Stimulated activated effector memory CD8-positive, alpha-beta T cell treated with anti-CD3 and anti-CD28 coated beads, Interleukin-12 subunit alpha, Interleukin-12 subunit beta, amount 100 ng/mL, for 72 hours (primary cell): Measurements from ENCODE around the gene KLK10.
"Not testable (repeated sequence)": the region's sequence is repeated elsewhere in the genome, so short reads cannot be mapped to it uniquely, and the experiment has no call there.

Source experiments
- ATAC-seq: fragments of 150-1000 bp; cut with Tn5 transposase; 2 replicates; pipeline ENCODE4 v1.10.0; 2021
- DNase-seq, 2 donors: peaks; one replicate each; pipeline ENCODE4 v3.0.0; 2021 to 2022; ENCODE audit warnings: low spot score in 2 of 2
- H3K27ac Mint-ChIP-seq: one replicate; pipeline ENCODE4 v1.8.0; 2022; ENCODE audit warnings: mild to moderate bottlenecking, mixed read lengths
- H3K36me3 Mint-ChIP-seq: one replicate; pipeline ENCODE4 v1.8.0; 2022; ENCODE audit warnings: mild to moderate bottlenecking, mixed read lengths
- H3K4me1 Mint-ChIP-seq: one replicate; pipeline ENCODE4 v1.8.0; 2022; ENCODE audit warnings: mixed read lengths
- H3K4me3 Mint-ChIP-seq: one replicate; pipeline ENCODE4 v1.8.0; 2022; ENCODE audit warnings: mild to moderate bottlenecking, mixed read lengths
- H3K9me3 Mint-ChIP-seq: one replicate; pipeline ENCODE4 v1.8.0; 2022; ENCODE audit warnings: mixed read lengths

Gene KLK10

GRCh38 chr19:51000426-51000825 is 19.1 kb downstream of the KLK10 start:
- DNase-seq, result no peak
- Mint-ChIP-seq H3K27ac (no peak overlapping the region), H3K9me3 (no peaks in the 10 kb centered on the region), H3K4me3 (no peak overlapping the region), H3K4me1 (no peaks in the 10 kb centered on the region), H3K36me3 (no peaks in the 10 kb centered on the region)
- no peak for ATAC-seq

- ATAC-seq, result no peak
- H3K27ac Mint-ChIP-seq, result no peak overlapping the region
Observed at GRCh38 chr19:50998686-50999085, 20.8 kb downstream of the KLK10 start.

GRCh38 chr19:50998061-50998460 is 21.4 kb downstream of the KLK10 start:
- no peak overlapping the region for H3K27ac Mint-ChIP-seq
- no peaks in the 10 kb centered on the region for H3K36me3 Mint-ChIP-seq
- no peak overlapping the region for H3K4me3 Mint-ChIP-seq
- no peaks in the 10 kb centered on the region for H3K9me3 Mint-ChIP-seq
- H3K4me1 Mint-ChIP-seq, result no peaks in the 10 kb centered on the region
- ATAC-seq (no peak), DNase-seq (no peak)

More at GRCh38 chr19:50998686-50999085, 20.8 kb downstream of the KLK10 start:
- H3K4me3 Mint-ChIP-seq, result no peak overlapping the region
- H3K9me3 Mint-ChIP-seq, result no peaks in the 10 kb centered on the region
- H3K36me3 Mint-ChIP-seq, result no peaks in the 10 kb centered on the region
- DNase-seq, result no peak
- no peaks in the 10 kb centered on the region for H3K4me1 Mint-ChIP-seq

GRCh38 chr19:50994129-50994528 is 25.4 kb downstream of the KLK10 start:
- H3K27ac Mint-ChIP-seq, result no peak overlapping the region
- ATAC-seq, result no peak

GRCh38 chr19:50992666-50993035 is 26.9 kb downstream of the KLK10 start:
- Mint-ChIP-seq H3K27ac (no peak overlapping the region), H3K9me3 (no peaks in the 10 kb centered on the region), H3K4me3 (no peak overlapping the region), H3K4me1 (no peaks in the 10 kb centered on the region), H3K36me3 (no peaks in the 10 kb centered on the region)
- DNase-seq (no peak), ATAC-seq (no peak)

More at GRCh38 chr19:50994129-50994528, 25.4 kb downstream of the KLK10 start:
- Mint-ChIP-seq H3K36me3 (no peaks in the 10 kb centered on the region), H3K4me1 (no peaks in the 10 kb centered on the region), H3K4me3 (no peak overlapping the region), H3K9me3 (no peaks in the 10 kb centered on the region)
- DNase-seq, result no peak

- not testable (repeated sequence) for H3K4me3 Mint-ChIP-seq, H3K9me3 Mint-ChIP-seq, H3K27ac Mint-ChIP-seq, ATAC-seq, H3K4me1 Mint-ChIP-seq, H3K36me3 Mint-ChIP-seq, DNase-seq
Observed at GRCh38 chr19:50984416-50984815, 35.1 kb downstream of the KLK10 start.

- no peaks in the 10 kb centered on the region for H3K9me3 Mint-ChIP-seq
- H3K36me3 Mint-ChIP-seq, result no peaks in the 10 kb centered on the region
- no peak for ATAC-seq
- no peak within 1 kb of the TSS for H3K4me3 Mint-ChIP-seq
- DNase-seq, result no peak
- H3K4me1 Mint-ChIP-seq, result no peaks in the 10 kb centered on the region
- no peak within 1 kb of the TSS for H3K27ac Mint-ChIP-seq
Observed at GRCh38 chr19:50983625-50984292, 35.8 kb downstream of the KLK10 start, which contains the start of gene KLK7. TSS of gene KLK7 (minus strand) at chr19:50983917. CDS start at chr19:50982399, 1,518 bp downstream.

GRCh38 chr19:50982186-50982585 is 37.3 kb downstream of the KLK10 start:
- no peak for ATAC-seq
- no peak for DNase-seq
- Mint-ChIP-seq H3K4me1 (no peaks in the 10 kb centered on the region), H3K4me3 (no peak overlapping the region), H3K27ac (no peak overlapping the region), H3K9me3 (no peaks in the 10 kb centered on the region), H3K36me3 (no peaks in the 10 kb centered on the region)

- Mint-ChIP-seq H3K4me1 (no peaks in the 10 kb centered on the region), H3K9me3 (no peaks in the 10 kb centered on the region), H3K4me3 (no peak overlapping the region), H3K27ac (no peak overlapping the region), H3K36me3 (no peaks in the 10 kb centered on the region)
- DNase-seq (no peak), ATAC-seq (peak; percentile 47)
Observed at GRCh38 chr19:50981587-50982146, 37.8 kb downstream of the KLK10 start.

GRCh38 chr19:50980208-50980607 is 39.3 kb downstream of the KLK10 start:
- Mint-ChIP-seq H3K4me3 (no peak overlapping the region), H3K36me3 (no peaks in the 10 kb centered on the region), H3K4me1 (no peaks in the 10 kb centered on the region), H3K9me3 (no peaks in the 10 kb centered on the region), H3K27ac (no peak overlapping the region)
- DNase-seq, result no peak
- ATAC-seq, result no peak

- no peak for ATAC-seq
- no peak overlapping the region for H3K4me3 Mint-ChIP-seq
- H3K27ac Mint-ChIP-seq, result no peak overlapping the region
- H3K9me3 Mint-ChIP-seq, result no peaks in the 10 kb centered on the region
- H3K36me3 Mint-ChIP-seq, result no peaks in the 10 kb centered on the region
- H3K4me1 Mint-ChIP-seq, result no peaks in the 10 kb centered on the region
- DNase-seq, result no peak
Observed at GRCh38 chr19:50979758-50980157, 39.8 kb downstream of the KLK10 start.

- no peaks in the 10 kb centered on the region for H3K9me3 Mint-ChIP-seq
- no peak overlapping the region for H3K27ac Mint-ChIP-seq
- no peaks in the 10 kb centered on the region for H3K36me3 Mint-ChIP-seq
- H3K4me3 Mint-ChIP-seq, result no peak overlapping the region
- no peak for DNase-seq
- H3K4me1 Mint-ChIP-seq, result no peaks in the 10 kb centered on the region
- no peak for ATAC-seq
Observed at GRCh38 chr19:50978772-50979390, 40.6 kb downstream of the KLK10 start.

- H3K27ac Mint-ChIP-seq, result no peak overlapping the region
- H3K4me1 Mint-ChIP-seq, result no peaks in the 10 kb centered on the region
- ATAC-seq (no peak), DNase-seq (no peak)
- H3K4me3 Mint-ChIP-seq, result no peak overlapping the region
- no peaks in the 10 kb centered on the region for H3K36me3 Mint-ChIP-seq
- no peaks in the 10 kb centered on the region for H3K9me3 Mint-ChIP-seq
Observed at GRCh38 chr19:50977626-50978025, 41.9 kb downstream of the KLK10 start.

GRCh38 chr19:50975766-50976165 is 43.7 kb downstream of the KLK10 start:
- H3K4me3 Mint-ChIP-seq, result no peak overlapping the region
- ATAC-seq (no peak), DNase-seq (no peak)
- H3K9me3 Mint-ChIP-seq, result no peaks in the 10 kb centered on the region
- no peaks in the 10 kb centered on the region for H3K4me1 Mint-ChIP-seq
- H3K27ac Mint-ChIP-seq, result no peak overlapping the region
- H3K36me3 Mint-ChIP-seq, result no peaks in the 10 kb centered on the region

- ATAC-seq, result no peak
- Mint-ChIP-seq H3K27ac (no peak overlapping the region), H3K36me3 (no peaks in the 10 kb centered on the region), H3K4me3 (no peak overlapping the region), H3K4me1 (no peaks in the 10 kb centered on the region), H3K9me3 (no peaks in the 10 kb centered on the region)
- no peak for DNase-seq
Observed at GRCh38 chr19:50974702-50975556, 44.6 kb downstream of the KLK10 start.
